GM21576 (cell line): ENCODE results near the gene INHBE.
A peak's percentile ranks its signal among the peaks of the same experiment; 100 is the strongest.
"Not testable (repeated sequence)": the region's sequence is repeated elsewhere in the genome, so short reads cannot be mapped to it uniquely, and the experiment has no call there.

Experiments
- ATAC-seq: cut with Tn5 transposase; IDR thresholded peaks from one replicate; pipeline ENCODE4 v1.9.1; 2021; ENCODE audit warnings: mild to moderate bottlenecking, moderate library complexity; ENCODE audit not compliant: unreplicated experiment

The INHBE gene

GRCh38 chr12:57439762-57440266 is 15.3 kb upstream of the INHBE start:
- ATAC-seq, result no peak

GRCh38 chr12:57441393-57441792 is 13.7 kb upstream of the INHBE start:
- not testable (repeated sequence) for ATAC-seq

- ATAC-seq, result no peak
Measured at GRCh38 chr12:57441846-57442427, 13.2 kb upstream of the INHBE start.

GRCh38 chr12:57444337-57444736 is 10.8 kb upstream of the INHBE start:
- not testable (repeated sequence) for ATAC-seq

- no peak for ATAC-seq
Measured at GRCh38 chr12:57444744-57445143, 10.4 kb upstream of the INHBE start.

GRCh38 chr12:57446292-57446960 is 8.7 kb upstream of the INHBE start:
- no peak for ATAC-seq

- no peak for ATAC-seq
Measured at GRCh38 chr12:57448669-57449068, 6.4 kb upstream of the INHBE start.

- no peak for ATAC-seq
Measured at GRCh38 chr12:57449375-57449774, 5.7 kb upstream of the INHBE start.

- ATAC-seq, result no peak
Measured at GRCh38 chr12:57450057-57450456, 5.0 kb upstream of the INHBE start.

GRCh38 chr12:57451233-57451778 is 3.8 kb upstream of the INHBE start:
- no peak for ATAC-seq

- ATAC-seq, result no peak
Measured at GRCh38 chr12:57452181-57452936, 2.7 kb upstream of the INHBE start.

- no peak for ATAC-seq
Measured at GRCh38 chr12:57452937-57453509, 2.1 kb upstream of the INHBE start.

- no peak for ATAC-seq
Measured at GRCh38 chr12:57454213-57454565, 918 bp upstream of the INHBE start.

GRCh38 chr12:57455374-57456144 is 452 bp downstream of the INHBE start:
- no peak for ATAC-seq

GRCh38 chr12:57456145-57456700 is 1.1 kb downstream of the INHBE start:
- ATAC-seq, result no peak

GRCh38 chr12:57456737-57457490 is 1.8 kb downstream of the INHBE start:
- ATAC-seq, result no peak

- ATAC-seq, result no peak
Measured at GRCh38 chr12:57458665-57459054, 3.6 kb downstream of the INHBE start.

GRCh38 chr12:57459055-57459749 is 4.1 kb downstream of the INHBE start:
- ATAC-seq, result peak; percentile 45
